Fibroblast of skin of left biceps (primary cell): ENCODE data around the gene FLACC1.
"Not testable (repeated sequence)": the region's sequence is repeated elsewhere in the genome, so short reads cannot be mapped to it uniquely, and the experiment has no call there.

Experiments used
- DNase-seq, 2 experiments: peaks; one replicate each; pipeline ENCODE4 v3.0.0-alpha.2; 2013; ENCODE audit warnings: low read depth in 2 of 2

Gene FLACC1

DNA sequence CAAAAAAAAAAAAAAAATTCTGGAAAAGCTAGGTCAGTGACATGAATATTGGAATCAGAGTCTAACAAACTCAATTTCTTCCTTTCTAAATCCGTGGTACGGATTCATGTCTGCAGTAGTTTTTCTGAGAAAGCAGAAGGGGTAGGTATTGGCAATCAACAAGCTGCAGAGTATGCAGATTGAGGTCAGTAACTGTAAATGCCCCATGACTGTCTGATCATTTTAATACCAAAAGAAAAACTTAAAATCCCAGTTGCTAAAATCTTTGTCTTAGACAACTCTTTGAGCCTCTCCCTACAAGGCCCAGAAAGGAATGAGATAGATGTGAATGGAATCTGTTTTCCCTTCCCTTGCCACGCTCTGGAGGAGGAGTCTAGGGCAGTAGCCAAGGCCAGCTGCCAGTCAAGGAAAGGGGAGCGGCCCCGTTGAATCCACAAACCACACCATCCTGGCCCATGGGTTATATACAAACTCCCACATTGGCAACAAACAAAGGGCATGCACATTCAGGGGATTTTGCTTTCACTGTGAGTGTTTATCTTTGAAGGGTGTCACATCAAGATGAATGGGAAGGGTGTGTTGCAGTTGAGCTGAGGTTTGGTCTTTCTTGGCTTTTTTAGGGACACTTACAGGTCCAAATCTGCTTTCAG is 102.9 kb downstream of the FLACC1 start:
- no peak for DNase-seq

DNA sequence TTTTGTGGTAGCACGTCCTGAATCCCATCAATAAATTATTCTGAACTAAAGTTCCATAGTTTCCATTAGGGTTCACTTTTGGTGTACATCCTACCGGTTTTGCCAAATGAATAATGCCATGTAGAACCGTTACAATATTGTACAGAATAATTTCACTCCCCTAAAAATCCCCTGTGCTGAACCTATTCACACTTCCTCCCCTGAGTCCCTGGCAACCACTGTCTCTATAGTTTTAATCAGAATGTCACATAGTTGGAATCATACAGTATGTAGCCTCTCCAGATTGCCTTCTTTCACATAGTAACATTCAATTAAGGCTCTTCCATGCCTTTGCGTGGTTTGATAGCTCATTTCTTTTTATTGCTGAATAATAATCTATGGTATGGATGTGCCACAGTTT is 106.4 kb downstream of the FLACC1 start:
- DNase-seq = no peak

DNA sequence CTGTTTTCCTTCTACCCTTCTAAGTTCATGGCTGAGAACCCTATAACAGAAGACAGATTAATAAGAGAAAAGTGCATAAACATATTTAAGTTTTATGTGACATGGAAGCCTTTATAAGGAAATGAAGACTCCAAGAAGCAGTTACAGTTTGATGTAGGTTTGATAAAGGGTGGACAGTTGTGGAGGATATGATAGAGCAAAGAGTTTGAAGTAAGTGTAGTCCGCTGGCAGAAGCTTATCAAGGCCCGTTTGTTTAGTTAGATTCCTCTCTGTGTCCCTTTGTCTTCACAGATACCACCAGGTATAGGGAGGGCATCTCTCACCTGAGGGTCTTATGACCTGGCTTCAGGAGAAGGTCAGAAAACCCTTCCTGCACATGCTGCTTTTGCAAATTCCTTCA is 107.3 kb downstream of the FLACC1 start:
- DNase-seq = no peak

DNA sequence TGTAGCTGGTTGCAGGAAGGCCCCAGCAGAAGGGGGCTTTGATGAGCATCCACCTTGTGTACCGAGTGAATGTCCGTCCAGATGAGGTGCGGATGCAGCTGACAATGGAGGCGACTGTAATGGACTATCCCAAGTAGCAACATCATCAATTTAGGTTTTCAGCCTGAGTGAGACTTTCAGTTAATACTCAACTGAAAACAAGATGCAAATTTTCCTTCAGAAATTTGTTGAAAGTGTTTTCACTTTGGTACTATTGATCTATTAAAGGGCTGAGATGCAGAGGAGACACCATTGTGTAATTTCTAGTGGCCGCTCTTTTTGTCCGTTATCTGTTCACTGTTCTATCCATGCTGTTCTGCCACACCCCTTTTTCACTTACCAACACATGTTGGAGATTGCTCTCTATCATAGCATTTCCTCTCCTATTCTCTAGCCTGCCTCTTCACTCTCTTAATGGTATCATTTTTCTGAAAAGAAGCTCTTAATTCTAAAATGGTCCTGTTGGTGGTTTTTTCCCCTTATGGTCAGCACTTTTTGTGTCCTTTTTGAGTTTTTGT is 108.8 kb downstream of the FLACC1 start:
- no peak for DNase-seq

DNA sequence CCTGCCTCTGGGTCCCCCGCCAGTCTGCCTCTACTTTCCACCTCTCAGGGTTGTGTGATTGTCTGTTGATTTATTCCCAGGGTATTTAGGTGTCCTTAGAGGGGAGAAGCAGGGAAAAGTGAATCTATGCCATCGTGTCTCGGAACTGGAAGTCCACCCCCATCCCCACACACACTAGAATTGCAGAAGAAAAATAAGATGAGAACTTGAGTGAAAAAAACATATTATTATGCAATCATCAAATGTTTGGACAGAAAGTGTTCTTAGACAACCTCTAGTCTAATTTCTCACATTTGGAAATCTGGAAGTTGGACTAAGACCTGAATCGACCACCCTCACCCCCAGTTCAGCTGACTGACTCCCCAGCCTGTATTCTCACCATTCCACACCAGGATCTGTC is 110.9 kb downstream of the FLACC1 start:
- no peak for DNase-seq

DNA sequence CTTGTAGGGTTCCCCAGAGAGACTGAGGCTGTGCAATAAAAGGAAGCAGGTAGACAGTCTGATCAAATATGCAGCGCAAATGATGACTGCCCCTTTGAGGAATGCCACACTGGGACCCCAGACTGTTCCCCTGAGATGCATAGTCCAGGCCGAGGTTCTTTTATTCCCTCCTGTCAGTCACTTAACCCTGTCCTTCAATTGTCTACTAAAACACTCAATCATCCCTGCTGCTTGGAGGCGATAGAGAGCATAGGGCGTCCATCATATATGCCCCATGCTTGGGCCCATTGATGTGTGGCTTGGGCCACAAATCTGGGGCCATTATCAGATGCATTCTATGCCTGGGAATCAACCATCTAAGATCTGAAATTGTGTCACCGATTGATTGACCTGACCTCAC is 112.3 kb downstream of the FLACC1 start:
- DNase-seq = no peak

DNA sequence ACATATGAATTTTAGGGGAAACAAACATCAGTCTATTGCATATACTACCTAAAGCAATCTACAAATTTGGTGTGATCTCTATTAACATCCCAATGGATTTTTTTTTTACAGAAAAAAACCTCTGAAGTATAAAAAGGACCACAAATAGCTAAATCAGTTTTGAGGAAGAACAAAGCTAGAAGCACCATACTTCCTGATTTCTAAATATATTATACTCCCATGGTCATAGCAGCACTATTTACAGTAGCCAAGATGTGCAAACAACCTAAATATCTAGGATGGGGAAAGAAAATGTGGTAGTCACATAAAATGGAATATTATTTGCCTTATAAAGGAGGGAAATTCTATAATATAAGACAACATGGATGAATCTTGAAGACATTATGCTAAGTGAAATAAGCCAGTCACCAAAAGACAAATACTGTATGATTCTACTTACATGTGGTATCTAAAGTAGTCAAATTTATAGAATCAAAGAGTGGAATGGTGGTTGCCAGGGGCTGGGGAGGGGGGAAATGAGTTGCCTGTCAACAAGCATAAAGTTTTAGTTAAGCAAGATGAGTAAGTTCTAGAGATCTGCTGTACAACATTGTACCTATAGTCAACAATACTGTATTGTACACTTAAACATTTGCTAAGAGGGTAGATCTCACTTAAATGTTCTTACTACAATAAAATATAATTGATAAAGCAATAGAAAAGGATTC is 114.4 kb downstream of the FLACC1 start:
- DNase-seq = no peak

DNA sequence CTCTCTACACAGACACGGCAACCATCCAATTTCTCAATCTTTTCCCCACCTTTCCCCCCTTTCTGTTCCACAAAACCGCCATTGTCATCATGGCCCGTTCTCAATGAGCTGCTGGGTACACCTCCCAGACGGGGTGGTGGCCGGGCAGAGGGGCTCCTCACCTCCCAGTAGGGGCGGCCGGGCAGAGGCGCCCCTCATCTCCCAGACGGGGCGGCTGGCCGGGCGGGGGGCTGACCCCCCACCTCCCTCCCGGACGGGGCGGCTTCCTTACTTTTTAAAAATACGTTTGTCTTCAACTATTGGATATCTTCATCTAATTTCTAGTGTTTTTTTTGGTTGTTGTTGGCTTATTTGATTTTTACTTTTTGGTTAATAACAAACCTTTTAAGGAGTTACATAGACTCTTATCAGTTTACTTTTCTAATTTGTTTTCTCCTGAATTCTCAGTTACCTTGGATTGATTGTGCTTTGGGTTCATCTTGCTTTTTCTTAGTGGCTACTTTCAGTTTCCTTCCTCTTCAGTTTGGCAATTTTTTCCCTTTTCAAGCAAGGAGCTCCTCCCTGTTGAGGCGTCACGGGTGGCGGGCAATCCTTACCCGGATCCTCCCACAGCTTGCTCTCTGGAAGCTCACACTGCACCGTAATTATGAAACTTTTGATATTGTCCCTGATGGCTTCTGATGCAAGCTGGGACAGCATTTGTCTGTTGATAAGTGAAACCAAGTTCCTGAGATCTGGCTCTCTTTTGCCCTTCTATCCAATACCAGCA is 117.8 kb downstream of the FLACC1 start:
- not testable (repeated sequence) for DNase-seq
